IMR-90 (cell line): ENCODE results near the gene DMRTC2. TPM values are rescaled to one million over a fixed set of nuclear protein-coding genes. Genes with fewer than 3 reads are reported as not detected.
A peak's percentile ranks its signal among the peaks of the same experiment; 100 is the strongest.

ENCODE experiments used
- ATAC-seq: fragments of 200-7000 bp; cut with Tn5 transposase; 2 replicates; pipeline ENCODE4 v1.9.1; 2020; ENCODE audit warnings: low read depth, mild to moderate bottlenecking, moderate library complexity
- BruUV-seq: library from RNA; stranded (reverse); fragments of 400-500 nt; replicated peaks from 2 replicates; lab custom pipeline; 2021; lab: Mats Ljungman, UMichigan
- CTCF ChIA-PET: fragments of 300-600 bp; formaldehyde crosslinking; extraction: SDS; loops from one replicate; lab custom pipeline; 2021; ENCODE audit warnings: antibody characterized with exemption; lab: Yijun Ruan, JAX
- POLR2A ChIA-PET: fragments of 300-600 bp; sonication (Branson Sonifier 250); formaldehyde crosslinking; loops from one replicate; lab custom pipeline; 2022; ENCODE audit warnings: antibody characterized with exemption; ENCODE audit not compliant: unreplicated experiment; lab: Charles Lee
- DNase-seq: peaks from one replicate; pipeline ENCODE4 v3.0.0; 2013
- H2AFZ ChIP-seq: replicated peaks from 2 replicates; pipeline ENCODE3; 2013; ENCODE audit warnings: low read length, mild to moderate bottlenecking; ENCODE audit not compliant: poor library complexity
- H2AK5ac ChIP-seq: 2 replicates; pipeline ENCODE4 v1.6.1; 2013; ENCODE audit warnings: low read depth, low read length, inconsistent platforms
- H2AK9ac ChIP-seq: replicated peaks from 2 replicates; pipeline ENCODE3; 2013; ENCODE audit warnings: mild to moderate bottlenecking, low read depth, low read length, moderate library complexity; ENCODE audit not compliant: poor library complexity
- H2BK120ac ChIP-seq: 2 replicates; pipeline ENCODE4 v1.6.1; 2013; ENCODE audit warnings: low read depth, low read length, inconsistent platforms
- H2BK15ac ChIP-seq: 3 replicates; pipeline ENCODE4 v1.6.1; 2013; ENCODE audit warnings: low read depth, low read length, inconsistent platforms
- H2BK20ac ChIP-seq: 2 replicates; pipeline ENCODE4 v1.6.1; 2013; ENCODE audit warnings: low read depth, mild to moderate bottlenecking, inconsistent platforms, low read length, moderate library complexity
- H2BK5ac ChIP-seq: 2 replicates; pipeline ENCODE4 v1.6.1; 2013; ENCODE audit warnings: mild to moderate bottlenecking, low read depth, low read length, inconsistent platforms; ENCODE audit not compliant: poor library complexity, severe bottlenecking
- H3K14ac ChIP-seq: replicated peaks from 2 replicates; pipeline ENCODE4 v1.6.1; 2013; ENCODE audit warnings: low read depth, low read length, inconsistent platforms
- H3K18ac ChIP-seq: 2 replicates; pipeline ENCODE4 v1.6.1; 2013; ENCODE audit warnings: low read depth, low read length, control low read depth
- H3K23ac ChIP-seq: 2 replicates; pipeline ENCODE4 v1.6.1; 2013; ENCODE audit warnings: low read depth, low read length, inconsistent platforms
- H3K27ac ChIP-seq: 2 replicates; pipeline ENCODE4 v1.5.1; 2013; ENCODE audit warnings: mild to moderate bottlenecking, control low read depth, low read length; ENCODE audit not compliant: insufficient read depth
- H3K27me3 ChIP-seq: 2 replicates; pipeline ENCODE4 v1.6.1; 2013; ENCODE audit warnings: low read length; ENCODE audit not compliant: control insufficient read depth, insufficient read depth
- H3K36me3 ChIP-seq: 2 replicates; pipeline ENCODE4 v1.6.1; 2013; ENCODE audit warnings: low read length, mixed read lengths; ENCODE audit not compliant: control insufficient read depth, insufficient read depth
- H3K4ac ChIP-seq: 2 replicates; pipeline ENCODE4 v1.6.1; 2013; ENCODE audit warnings: low read depth, low read length, inconsistent platforms
- H3K4me1 ChIP-seq: 2 replicates; pipeline ENCODE4 v1.6.1; 2013; ENCODE audit warnings: low read length, mixed read lengths; ENCODE audit not compliant: control insufficient read depth, insufficient read depth
- H3K4me2 ChIP-seq: 2 replicates; pipeline ENCODE4 v1.6.1; 2013; ENCODE audit warnings: low read depth, mild to moderate bottlenecking, control low read depth, low read length, moderate library complexity
- H3K4me3 ChIP-seq: 2 replicates; pipeline ENCODE4 v1.5.1; 2013; ENCODE audit warnings: low read depth, mild to moderate bottlenecking, control low read depth, low read length, moderate library complexity; ENCODE audit not compliant: insufficient read depth
- H3K56ac ChIP-seq: 2 replicates; pipeline ENCODE4 v1.6.1; 2013; ENCODE audit warnings: low read length, inconsistent platforms; ENCODE audit not compliant: insufficient read depth; ENCODE audit errors: extremely low read depth
- H3K79me1 ChIP-seq, 2 experiments: 2 replicates each; pipeline ENCODE4 v1.6.1; 2013; ENCODE audit warnings: low read length in 2 of 2, inconsistent platforms in 1 of 2, low read depth in 1 of 2
- H3K9ac ChIP-seq: 2 replicates; pipeline ENCODE4 v1.6.1; 2013; ENCODE audit warnings: low read depth, low read length, control low read depth
- H3K9me1 ChIP-seq: 2 replicates; pipeline ENCODE4 v1.6.1; 2013; ENCODE audit warnings: low read length, inconsistent platforms; ENCODE audit not compliant: insufficient read depth
- H3K9me3 ChIP-seq: 2 replicates; pipeline ENCODE4 v1.6.1; 2013; ENCODE audit warnings: low read length; ENCODE audit not compliant: control insufficient read depth, insufficient read depth
- H4K20me1 ChIP-seq: 2 replicates; pipeline ENCODE4 v1.6.1; 2013; ENCODE audit warnings: low read length, inconsistent platforms; ENCODE audit not compliant: insufficient read depth
- H4K5ac ChIP-seq: 2 replicates; pipeline ENCODE4 v1.6.1; 2013; ENCODE audit warnings: mild to moderate bottlenecking, low read depth, low read length, control low read depth
- H4K8ac ChIP-seq, 2 experiments: 2 replicates each; pipeline ENCODE4 v1.6.1; 2013; ENCODE audit warnings: low read depth in 2 of 2, low read length in 2 of 2, control low read depth in 1 of 2, inconsistent platforms in 1 of 2
- H4K91ac ChIP-seq: 2 replicates; pipeline ENCODE4 v1.6.1; 2013; ENCODE audit warnings: low read depth, low read length, inconsistent platforms; ENCODE audit not compliant: insufficient read depth
- BHLHE40 ChIP-seq: fragments of 150-350 bp; IDR thresholded peaks from 2 replicates; pipeline ENCODE4 v1.6.1; 2016; ENCODE audit warnings: mild to moderate bottlenecking, low read depth, low read length
- CEBPB ChIP-seq: IDR thresholded peaks from 2 replicates; pipeline ENCODE4 v1.6.1; 2012; ENCODE audit warnings: low read depth, low read length, improper control_type of control experiment
- CHD1 ChIP-seq: IDR thresholded peaks from 2 replicates; pipeline ENCODE4 v1.6.1; 2012; ENCODE audit warnings: low read depth, low read length, improper control_type of control experiment
- FOS ChIP-seq: fragments of 150-350 bp; IDR thresholded peaks from 2 replicates; pipeline ENCODE4 v1.6.1; 2016; ENCODE audit warnings: low read depth, low read length
- MAFK ChIP-seq: IDR thresholded peaks from 2 replicates; pipeline ENCODE4 v1.6.1; 2012; ENCODE audit warnings: low read depth, low read length, improper control_type of control experiment
- MAZ ChIP-seq: IDR thresholded peaks from 2 replicates; pipeline ENCODE4 v1.6.1; 2012; ENCODE audit warnings: low read depth, mild to moderate bottlenecking, low read length, improper control_type of control experiment, moderate library complexity, borderline replicate concordance
- MXI1 ChIP-seq: IDR thresholded peaks from 2 replicates; pipeline ENCODE4 v1.6.1; 2012; ENCODE audit warnings: low read depth, mild to moderate bottlenecking, low read length, moderate library complexity, borderline replicate concordance
- NFE2L2 ChIP-seq: fragments of 150-350 bp; IDR thresholded peaks from 2 replicates; pipeline ENCODE4 v1.6.1; 2016; ENCODE audit warnings: low read depth, mild to moderate bottlenecking, low read length
- POLR2A ChIP-seq: IDR thresholded peaks from 2 replicates; pipeline ENCODE4 v1.6.1; 2012; ENCODE audit warnings: mild to moderate bottlenecking, low read depth, low read length
- RAD21 ChIP-seq: IDR thresholded peaks from 2 replicates; pipeline ENCODE4 v1.6.1; 2012; ENCODE audit warnings: low read length, improper control_type of control experiment
- RCOR1 ChIP-seq: IDR thresholded peaks from 2 replicates; pipeline ENCODE4 v1.6.1; 2012; ENCODE audit warnings: mild to moderate bottlenecking, low read length, improper control_type of control experiment; ENCODE audit not compliant: insufficient replicate concordance
- RFX5 ChIP-seq: IDR thresholded peaks from 2 replicates; pipeline ENCODE4 v1.8.0; 2012; ENCODE audit warnings: low read depth, mild to moderate bottlenecking, low read length, moderate library complexity
- SMC3 ChIP-seq: fragments of 150-350 bp; IDR thresholded peaks from 2 replicates; pipeline ENCODE4 v1.6.1; 2016; ENCODE audit warnings: low read depth, mild to moderate bottlenecking, antibody characterized with exemption, low read length, moderate library complexity
- WGBS, 2 experiments: methylation state at CpG; one replicate each; pipeline versions ENCODE4 v1.1.5 to v1.1.7; 2013; ENCODE audit warnings: missing lambda C conversion rate in 2 of 2; ENCODE audit not compliant: insufficient read length in 1 of 2; ENCODE audit errors: extremely low coverage in 2 of 2; 5-methylcytosine and 5-hydroxymethylcytosine counted together
- dilution Hi-C: fragments of 300-500 bp; cut with HindIII; formaldehyde crosslinking; loops from one replicate; pipeline ENCODE4 v1.14.3; 2018; ENCODE audit warnings: low sequenced_read_pairs; ENCODE audit not compliant: unreplicated experiment
- in situ Hi-C: fragments of 300-500 bp; cut with MboI; formaldehyde crosslinking; loops from 3 replicates; pipeline ENCODE4 v1.14.3; 2019; ENCODE audit warnings: low sequenced_read_pairs, inconsistent platforms, mixed read lengths
- intact Hi-C: fragments of 100-400 bp; cut with micrococcal nuclease; formaldehyde crosslinking; loops from 2 replicates; pipeline ENCODE4 v1.10.0; 2022
- polyA plus RNA-seq, 3 experiments: library from polyadenylated mRNA; depleted of rRNA; stranded (reverse); fragments of >200 nt; gene quantifications; 2 replicates each; pipeline ENCODE4 v1.2.3, GENCODE V29; 2012; ENCODE audit warnings: low replicate concordance in 1 of 3
- total RNA-seq: library from RNA; depleted of rRNA; stranded (reverse); fragments of >200 nt; gene quantifications from 2 replicates; pipeline ENCODE4 v1.2.3, GENCODE V29; 2012
- TF ChIP-seq, protein P1 (sequence below): conservative IDR thresholded peaks from 2 replicates; pipeline ENCODE4 v1.5.1; 2012; ENCODE audit warnings: mild to moderate bottlenecking, low read depth, low read length, improper control_type of control experiment
- TF ChIP-seq, protein P2 (sequence below): fragments of 150-350 bp; IDR thresholded peaks from 2 replicates; pipeline ENCODE4 v1.6.1; 2017; ENCODE audit warnings: mild to moderate bottlenecking, antibody characterized with exemption, low read length, low read depth
- TF ChIP-seq, protein P3 (sequence below): fragments of 150-350 bp; IDR thresholded peaks from 2 replicates; pipeline ENCODE4 v1.6.1; 2016; ENCODE audit warnings: low read depth, mild to moderate bottlenecking, low read length, moderate library complexity, borderline replicate concordance

DMRTC2 gene
- total and polyA plus RNA-seq, 2 of the 4 experiments (the other 2 are of a cell fraction) = not detected

DNA sequence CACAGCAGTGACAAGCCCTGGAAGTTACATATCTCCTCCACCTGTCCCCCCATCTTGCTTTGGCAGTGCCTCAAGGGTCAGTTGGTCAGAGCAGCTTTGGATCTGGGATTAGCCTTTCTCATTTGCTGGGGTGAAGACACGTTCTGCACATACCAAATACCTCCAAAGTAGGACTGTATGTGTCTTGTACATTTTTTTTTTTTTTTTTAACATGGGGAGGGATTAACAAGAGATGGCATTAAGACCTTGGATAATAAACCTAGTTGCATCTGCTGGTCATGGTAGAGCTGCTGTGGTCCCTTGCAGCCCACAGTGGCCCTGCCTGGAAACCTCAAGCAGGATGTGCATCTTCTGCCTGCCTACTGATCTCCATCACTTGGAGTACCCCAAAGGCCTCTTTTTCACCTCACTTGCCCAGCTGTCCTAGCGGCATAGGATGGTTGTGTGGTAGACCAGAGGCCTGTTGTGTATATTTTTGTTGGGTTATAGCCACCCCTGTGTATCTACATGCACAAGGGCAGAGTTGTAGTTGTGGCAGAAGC is 17.7 kb downstream of the DMRTC2 start:
- no peak overlapping the region for H3K27ac ChIP-seq
- H3K4ac ChIP-seq = no peak overlapping the region
- H3K9ac ChIP-seq = peak overlapping the region; percentile 23; the same call in 1 of the 2 replicates
- H4K91ac ChIP-seq = no peak overlapping the region
- H3K4me3 ChIP-seq = no peak overlapping the region
- peaks cover 53% of the 10 kb centered on the region for H3K36me3 ChIP-seq
- in situ Hi-C loops = no loop called here
- H3K9me1 ChIP-seq = peaks cover 24% of the 10 kb centered on the region
- H3K23ac ChIP-seq = 0 out of 2 replicates have a peak overlapping the region, but pooled peaks have one; percentile 68
- H3K14ac ChIP-seq = no peak overlapping the region
- no peaks in the 10 kb centered on the region for H3K27me3 ChIP-seq
- H4K8ac ChIP-seq = no peak overlapping the region; a peak in 1 of 4 replicates
- H4K20me1 ChIP-seq = peaks cover 68% of the 10 kb centered on the region
- TF ChIP-seq FOS (no peak), BHLHE40 (no peak), NFE2L2 (no peak), MXI1 (no peak), CEBPB (no peak), CHD1 (no peak), MAZ (no peak), RFX5 (no peak), SMC3 (no peak), POLR2A (no peak), RAD21 (no peak), RCOR1 (no peak), MAFK (no peak)
- TF ChIP-seq, protein P1, sequence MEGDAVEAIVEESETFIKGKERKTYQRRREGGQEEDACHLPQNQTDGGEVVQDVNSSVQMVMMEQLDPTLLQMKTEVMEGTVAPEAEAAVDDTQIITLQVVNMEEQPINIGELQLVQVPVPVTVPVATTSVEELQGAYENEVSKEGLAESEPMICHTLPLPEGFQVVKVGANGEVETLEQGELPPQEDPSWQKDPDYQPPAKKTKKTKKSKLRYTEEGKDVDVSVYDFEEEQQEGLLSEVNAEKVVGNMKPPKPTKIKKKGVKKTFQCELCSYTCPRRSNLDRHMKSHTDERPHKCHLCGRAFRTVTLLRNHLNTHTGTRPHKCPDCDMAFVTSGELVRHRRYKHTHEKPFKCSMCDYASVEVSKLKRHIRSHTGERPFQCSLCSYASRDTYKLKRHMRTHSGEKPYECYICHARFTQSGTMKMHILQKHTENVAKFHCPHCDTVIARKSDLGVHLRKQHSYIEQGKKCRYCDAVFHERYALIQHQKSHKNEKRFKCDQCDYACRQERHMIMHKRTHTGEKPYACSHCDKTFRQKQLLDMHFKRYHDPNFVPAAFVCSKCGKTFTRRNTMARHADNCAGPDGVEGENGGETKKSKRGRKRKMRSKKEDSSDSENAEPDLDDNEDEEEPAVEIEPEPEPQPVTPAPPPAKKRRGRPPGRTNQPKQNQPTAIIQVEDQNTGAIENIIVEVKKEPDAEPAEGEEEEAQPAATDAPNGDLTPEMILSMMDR = no peak
- TF ChIP-seq, protein P2, sequence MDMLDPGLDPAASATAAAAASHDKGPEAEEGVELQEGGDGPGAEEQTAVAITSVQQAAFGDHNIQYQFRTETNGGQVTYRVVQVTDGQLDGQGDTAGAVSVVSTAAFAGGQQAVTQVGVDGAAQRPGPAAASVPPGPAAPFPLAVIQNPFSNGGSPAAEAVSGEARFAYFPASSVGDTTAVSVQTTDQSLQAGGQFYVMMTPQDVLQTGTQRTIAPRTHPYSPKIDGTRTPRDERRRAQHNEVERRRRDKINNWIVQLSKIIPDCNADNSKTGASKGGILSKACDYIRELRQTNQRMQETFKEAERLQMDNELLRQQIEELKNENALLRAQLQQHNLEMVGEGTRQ = no peak
- TF ChIP-seq, protein P3, sequence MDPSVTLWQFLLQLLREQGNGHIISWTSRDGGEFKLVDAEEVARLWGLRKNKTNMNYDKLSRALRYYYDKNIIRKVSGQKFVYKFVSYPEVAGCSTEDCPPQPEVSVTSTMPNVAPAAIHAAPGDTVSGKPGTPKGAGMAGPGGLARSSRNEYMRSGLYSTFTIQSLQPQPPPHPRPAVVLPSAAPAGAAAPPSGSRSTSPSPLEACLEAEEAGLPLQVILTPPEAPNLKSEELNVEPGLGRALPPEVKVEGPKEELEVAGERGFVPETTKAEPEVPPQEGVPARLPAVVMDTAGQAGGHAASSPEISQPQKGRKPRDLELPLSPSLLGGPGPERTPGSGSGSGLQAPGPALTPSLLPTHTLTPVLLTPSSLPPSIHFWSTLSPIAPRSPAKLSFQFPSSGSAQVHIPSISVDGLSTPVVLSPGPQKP = no peak
- ChIA-PET POLR2A (no interaction called here), CTCF (interaction anchor here (0.7 kb wide), 1 partner anchor 499 kb away, joined by 7 read pairs; the partner anchor contains the start of gene B9D2)
- peak overlapping the region; percentile 34; the same call in 1 of the 2 replicates for H3K4me2 ChIP-seq
- H3K79me1 ChIP-seq = peaks cover 16 to 58% of the 10 kb centered on the region in 2 experiments
- no peak overlapping the region for H2AK5ac ChIP-seq
- H3K18ac ChIP-seq = no peak overlapping the region
- no peak overlapping the region for H3K56ac ChIP-seq
- H2BK5ac ChIP-seq = no peak overlapping the region
- no peaks in the 10 kb centered on the region for H3K9me3 ChIP-seq
- BruUV-seq = no TSS peak
- H4K5ac ChIP-seq = no peak overlapping the region
- no CpG with 5 or more reads among the region's 2 CpGs for WGBS, 2 experiments
- no peak overlapping the region for H2BK20ac ChIP-seq
- dilution Hi-C loops = no loop called here
- ATAC-seq = no peak
- no peak overlapping the region for H2BK15ac ChIP-seq
- DNase-seq = no peak
- no peak overlapping the region for H2BK120ac ChIP-seq
- H2AFZ ChIP-seq = no peak overlapping the region
- H2AK9ac ChIP-seq = no peak overlapping the region
- peaks cover 12% of the 10 kb centered on the region for H3K4me1 ChIP-seq
- intact Hi-C loops = no loop called here
